Esophagus muscularis mucosa (tissue), 4 donors: Measurements from ENCODE around the gene KRTAP10-10. TPM values are rescaled to one million over a fixed set of nuclear protein-coding genes. Genes with fewer than 3 reads are reported as not detected.
A peak's percentile ranks its signal among the peaks of the same experiment; 100 is the strongest.

Experiments
- DNase-seq: peaks from one replicate; pipeline ENCODE4 v3.0.0-alpha.2; 2017; ENCODE audit errors: extremely low spot score
- H3K27ac ChIP-seq, 4 donors: fragments of 200-600 bp; sonication (generic); replicated peaks in 1 of 4; 1 replicate in 3 of 4; 2 replicates in 1 of 4; pipeline ENCODE4 v1.5.1; 2016 to 2019; ENCODE audit warnings: mild to moderate bottlenecking in 1 of 4
- H3K27me3 ChIP-seq, 4 donors: fragments of 200-600 bp; sonication (generic); one replicate each; pipeline versions ENCODE4 v1.5.1 to v1.6.0; 2016 to 2019
- H3K36me3 ChIP-seq, 4 donors: fragments of 200-600 bp; sonication (generic); one replicate each; pipeline ENCODE4 v1.5.1; 2016 to 2019
- H3K4me1 ChIP-seq, 4 donors: fragments of 200-600 bp; sonication (generic); one replicate each; pipeline ENCODE4 v1.5.1; 2016 to 2019
- H3K4me3 ChIP-seq, 4 donors: fragments of 200-600 bp; sonication (generic); 1 replicate in 2 of 4; 2 replicates in 2 of 4; pipeline ENCODE4 v1.5.1; 2016 to 2019; ENCODE audit warnings: mild to moderate bottlenecking in 4 of 4, moderate library complexity in 1 of 4
- H3K9me3 ChIP-seq, 4 donors: fragments of 200-600 bp; sonication (generic); 1 replicate in 3 of 4; 2 replicates in 1 of 4; pipeline ENCODE4 v1.5.1; 2016 to 2019
- CTCF ChIP-seq, 3 experiments: fragments of 200-600 bp in 2 of 3; fragments of 450-650 bp in 1 of 3; sonication (generic) in 2 of 3; IDR thresholded peaks; one replicate each; pipeline ENCODE4 v1.5.1; 2017 to 2019; ENCODE audit warnings: antibody characterized with exemption in 3 of 3, mild to moderate bottlenecking in 2 of 3, moderate library complexity in 1 of 3
- EP300 ChIP-seq: sonication (generic); formaldehyde crosslinking; IDR thresholded peaks from one replicate; pipeline ENCODE4 v1.6.1; 2017; ENCODE audit warnings: antibody characterized with exemption
- POLR2A ChIP-seq: fragments of 450-650 bp; IDR thresholded peaks from one replicate; pipeline ENCODE4 v1.6.1; 2017; ENCODE audit warnings: antibody characterized with exemption, moderate library complexity, mild to moderate bottlenecking, low read depth
- POLR2AphosphoS5 ChIP-seq, 2 donors: sonication (generic); formaldehyde crosslinking; IDR thresholded peaks; one replicate each; pipeline ENCODE4 v1.6.1; 2017; ENCODE audit warnings: antibody characterized with exemption in 2 of 2
- WGBS: methylation state at CpG from one replicate; pipeline ENCODE4 v1.1.5; 2018; 5-methylcytosine and 5-hydroxymethylcytosine counted together
- intact Hi-C: fragments of 100-400 bp; cut with DNase I; formaldehyde crosslinking; loops from one replicate; pipeline ENCODE4 v1.15.1; 2023
- total RNA-seq, 4 donors: library from RNA; depleted of rRNA; stranded (reverse); fragments of >200 nt; gene quantifications; one replicate each; pipeline versions ENCODE4 v1.1.0 to v1.2.1, GENCODE V29; 2016

Gene KRTAP10-10
- total RNA-seq, 4 donors from 2014 or later: not detected

- H3K4me1 ChIP-seq: no peaks in the 10 kb centered on the region
- WGBS: 91% methylated on average over 20 of the region's 20 CpGs
- no peaks in the 10 kb centered on the region for H3K36me3 ChIP-seq
- H3K27ac ChIP-seq: no peak overlapping the region
- no peak for TF ChIP-seq CTCF (IDR thresholded peaks at IDR 0.05)
- no peak for TF ChIP-seq POLR2A
- no peak for TF ChIP-seq POLR2AphosphoS5 (IDR thresholded peaks at IDR 0.05)
- TF ChIP-seq EP300: no peak
- intact Hi-C loops: no loop called here
- H3K4me3 ChIP-seq: no peak overlapping the region
- peaks cover 0 to 70% (median 0%) of the 10 kb centered on the region in 4 donors for H3K27me3 ChIP-seq
- DNase-seq: peak; percentile 91
- peaks cover 0 to 1% (median under 1%) of the 10 kb centered on the region in 4 donors for H3K9me3 ChIP-seq
These were observed 13.3 kb downstream of the KRTAP10-10 start for GRCh38 chr21:44650265-44650972.

GRCh38 chr21:44650973-44651675, 14.0 kb downstream of the KRTAP10-10 start:
- H3K4me3 ChIP-seq: no peak overlapping the region
- intact Hi-C loops: no loop called here
- no peak overlapping the region for H3K27ac ChIP-seq
- peaks cover 0 to 70% (median 0%) of the 10 kb centered on the region in 4 donors for H3K27me3 ChIP-seq
- no peaks in the 10 kb centered on the region for H3K36me3 ChIP-seq
- TF ChIP-seq CTCF (IDR thresholded peaks at IDR 0.05) (no peak), POLR2A (no peak), POLR2AphosphoS5 (IDR thresholded peaks at IDR 0.05) (no peak)
- H3K9me3 ChIP-seq: peaks cover 0 to 3% (median 1%) of the 10 kb centered on the region in 4 donors
- no peaks in the 10 kb centered on the region for H3K4me1 ChIP-seq
- 93% methylated on average over 11 of the region's 12 CpGs for WGBS
- DNase-seq: peak; percentile 89

GRCh38 chr21:44653123-44653522, 16.0 kb downstream of the KRTAP10-10 start:
- peak; percentile 55 for DNase-seq
- Histone ChIP-seq H3K36me3 (no peaks in the 10 kb centered on the region), H3K4me3 (no peak overlapping the region), H3K27ac (no peak overlapping the region), H3K4me1 (no peaks in the 10 kb centered on the region), H3K27me3 (peaks cover 0 to 66% (median 0%) of the 10 kb centered on the region in 4 donors), H3K9me3 (peaks cover 0 to 13% (median 6%) of the 10 kb centered on the region in 4 donors)
- TF ChIP-seq POLR2AphosphoS5 (IDR thresholded peaks at IDR 0.05) (no peak), CTCF (IDR thresholded peaks at IDR 0.05) (no peak), POLR2A (no peak), EP300 (no peak)
- WGBS: 58% methylated on average over 14 of the region's 14 CpGs
- intact Hi-C loops: no loop called here

- TF ChIP-seq POLR2A (no peak), CTCF (IDR thresholded peaks at IDR 0.05) (no peak), POLR2AphosphoS5 (IDR thresholded peaks at IDR 0.05) (peak in 1 of 2 donors; percentile 8), EP300 (no peak)
- Histone ChIP-seq H3K27me3 (peaks cover 0 to 66% (median 0%) of the 10 kb centered on the region in 4 donors), H3K4me1 (no peaks in the 10 kb centered on the region), H3K36me3 (no peaks in the 10 kb centered on the region), H3K27ac (no peak overlapping the region), H3K4me3 (no peak overlapping the region), H3K9me3 (peaks cover 0 to 13% (median 6%) of the 10 kb centered on the region in 4 donors)
- intact Hi-C loops: no loop called here
- peak; percentile 79 for DNase-seq
- WGBS: 77% methylated on average over 12 of the region's 17 CpGs
These were observed 16.8 kb downstream of the KRTAP10-10 start for GRCh38 chr21:44653656-44654575.
